ENCODE measurements around the gene ARHGEF1.

GRCh38 chr19:41863209-41863931, 19.6 kb upstream of the ARHGEF1 start:
- TF ChIP-seq CTCF (IDR thresholded peaks at IDR 0.05) (no peak), EP300 (IDR thresholded peaks at IDR 0.05) (no peak)
